K562 (cell line): ENCODE data around the gene ZNF646. TPM values are rescaled to one million over a fixed set of nuclear protein-coding genes. Genes with fewer than 3 reads are reported as not detected.
A peak's percentile ranks its signal among the peaks of the same experiment; 100 is the strongest.

Experiments
- ATF4 ChIP-seq: fragments of 450-650 bp; formaldehyde crosslinking; IDR thresholded peaks from 2 replicates; pipeline ENCODE4 v1.4.0; 2022; ENCODE audit warnings: mild to moderate bottlenecking, moderate library complexity
- CBX2 ChIP-seq: fragments of 200-600 bp; sonication (generic); IDR thresholded peaks from one replicate; pipeline ENCODE4 v1.6.1; 2012; ENCODE audit warnings: mild to moderate bottlenecking, low read length, inconsistent platforms; ENCODE audit not compliant: insufficient read depth, poor library complexity, severe bottlenecking
- ELF4 ChIP-seq: fragments of 450-650 bp; formaldehyde crosslinking; IDR thresholded peaks from 2 replicates; pipeline ENCODE4 v1.4.0; 2022; ENCODE audit warnings: missing genetic modification characterization
- ETV1 ChIP-seq: fragments of 450-650 bp; conservative IDR thresholded peaks from 2 replicates; pipeline ENCODE4 v1.6.1; 2016; ENCODE audit warnings: missing genetic modification characterization, control low read depth, low read depth, missing compliant biosample characterization
- FOS ChIP-seq: IDR thresholded peaks from 3 replicates; pipeline ENCODE4 v1.6.1; 2011; ENCODE audit not compliant: insufficient read length; ENCODE audit errors: extremely low read depth
- FOXP4 ChIP-seq: sonication (generic); formaldehyde crosslinking; IDR thresholded peaks from 2 replicates; pipeline ENCODE4 v1.8.0; 2022; ENCODE audit warnings: mild to moderate bottlenecking, missing genetic modification reagents, borderline replicate concordance
- GATA2 ChIP-seq: sonication (generic); formaldehyde crosslinking; IDR thresholded peaks from 2 replicates; pipeline ENCODE4 v1.4.0; 2020; ENCODE audit warnings: mild to moderate bottlenecking, missing genetic modification reagents
- IRF9 ChIP-seq: fragments of 450-650 bp; IDR thresholded peaks from 2 replicates; pipeline ENCODE4 v1.6.1; 2016; ENCODE audit warnings: missing biosample characterization, missing genetic modification characterization
- KDM2B ChIP-seq: fragments of 250-450 bp; sonication (Bioruptor Pico); IDR thresholded peaks from 2 replicates; pipeline ENCODE4 v1.8.0; 2021; ENCODE audit warnings: mild to moderate bottlenecking, moderate library complexity
- MEF2A ChIP-seq: IDR thresholded peaks from 2 replicates; pipeline ENCODE4 v1.6.1; 2011; ENCODE audit warnings: low read depth, mild to moderate bottlenecking, low read length, moderate library complexity; ENCODE audit not compliant: control insufficient read depth
- RB1 ChIP-seq: fragments of 450-650 bp; IDR thresholded peaks from 2 replicates; pipeline ENCODE4 v1.6.1; 2017; ENCODE audit warnings: low read depth, mild to moderate bottlenecking
- THRB ChIP-seq: fragments of 450-650 bp; formaldehyde crosslinking; conservative IDR thresholded peaks from 2 replicates; pipeline ENCODE4 v1.4.0; 2022; ENCODE audit warnings: mild to moderate bottlenecking, missing genetic modification characterization
- WHSC1 ChIP-seq: IDR thresholded peaks from one replicate; pipeline ENCODE4 v1.6.1; 2012; ENCODE audit warnings: low read length, control low read depth, inconsistent platforms
- ZBTB26 ChIP-seq: fragments of 450-650 bp; formaldehyde crosslinking; IDR thresholded peaks from 2 replicates; pipeline ENCODE4 v1.4.0; 2022; ENCODE audit warnings: missing genetic modification characterization
- ZC3H4 ChIP-seq: sonication (generic); formaldehyde crosslinking; IDR thresholded peaks from 2 replicates; pipeline ENCODE4 v1.9.0; 2021; ENCODE audit warnings: missing genetic modification reagents, borderline replicate concordance
- ZNF232 ChIP-seq: sonication (generic); formaldehyde crosslinking; IDR thresholded peaks from 2 replicates; pipeline ENCODE4 v1.8.0; 2022; ENCODE audit warnings: mild to moderate bottlenecking, missing genetic modification reagents
- polyA plus RNA-seq, 8 experiments: library from polyadenylated mRNA; depleted of rRNA in 4 of 8; stranded (reverse) in 5 of 8; unstranded in 3 of 8; fragments of >200 nt; fragmentation: Nextera tagmentation in 2 of 8; fragmentation: Illumina TruSeq in 1 of 8; extraction: Ambion mirVana in 2 of 8; extraction: Trizol in 1 of 8; gene quantifications; 2 replicates each; pipeline versions ENCODE4 v1.2.1 to v1.2.3, GENCODE V29; 2011 to 2014; ENCODE audit warnings: inconsistent platforms in 1 of 8, missing spikeins in 1 of 8
- total RNA-seq, 7 experiments: library from RNA; depleted of rRNA in 6 of 7; stranded (reverse); fragments of >200 nt in 6 of 7; fragmentation: Illumina TruSeq in 2 of 7; extraction: Trizol in 2 of 7; gene quantifications; 2 replicates each; pipeline versions ENCODE4 v1.2.1 to v1.2.3, GENCODE V29; 2011 to 2021; ENCODE audit warnings: low replicate concordance in 1 of 7

The ZNF646 gene
- total and polyA plus RNA-seq, 9 of the 15 experiments (the other 6 are each of a cell fraction or from before 2014, with no cell fraction given) = 0.08 to 20.6 (median 8.0) TPM

- TF ChIP-seq CBX2 (no peak), FOS (no peak), ETV1 (tag) (peak; percentile 44; the same call in 1 of the 2 replicates), ZBTB26 (no peak), ELF4 (CRISPR knock-in tag) (no peak), FOXP4 (no peak), ZC3H4 (no peak), RB1 (peak; percentile 94), ATF4 (0 out of 2 replicates have a peak, but pooled peaks have one; percentile 30), THRB (CRISPR knock-in tag) (peak; percentile 75; the same call in 1 of the 2 replicates), WHSC1 (no peak), MEF2A (no peak), IRF9 (tag) (no peak), ZNF232 (CRISPR knock-in tag) (no peak), GATA2 (CRISPR knock-in tag) (no peak), KDM2B (no peak)
- TF ChIP-seq, all 486 proteins: peak for 148
Measured at GRCh38 chr16:31105677-31106213, 31.5 kb downstream of the ZNF646 start (continued).
